ENCODE results near the gene PHAF1.

Gene PHAF1

GRCh38 chr16:67148656-67149275 is 39.0 kb downstream of the PHAF1 start:
- no peak for DNase-seq

- DNase-seq = no peak
These were observed 39.7 kb downstream of the PHAF1 start for GRCh38 chr16:67149276-67150046.

- DNase-seq = no peak
These were observed 40.5 kb downstream of the PHAF1 start for GRCh38 chr16:67150047-67150832.

GRCh38 chr16:67150833-67151396 is 41.2 kb downstream of the PHAF1 start, which contains the start of gene B3GNT9:
TSS of gene B3GNT9 (minus strand) at chr16:67150998. CDS start at chr16:67150485, 513 bp downstream.
- DNase-seq = peak; percentile 56

GRCh38 chr16:67151431-67152097 is 41.8 kb downstream of the PHAF1 start:
- no peak for DNase-seq

GRCh38 chr16:67154578-67155294 is 45.0 kb downstream of the PHAF1 start:
- DNase-seq = no peak

GRCh38 chr16:67155295-67156142 is 45.8 kb downstream of the PHAF1 start:
- peak; percentile 15 for DNase-seq

- no peak for DNase-seq
These were observed 46.6 kb downstream of the PHAF1 start for GRCh38 chr16:67156143-67156844.

GRCh38 chr16:67157106-67157748 is 47.5 kb downstream of the PHAF1 start:
- no peak for DNase-seq

- peak; percentile 22 for DNase-seq
These were observed 48.3 kb downstream of the PHAF1 start for GRCh38 chr16:67157892-67158635.

GRCh38 chr16:67158637-67159600 is 49.2 kb downstream of the PHAF1 start:
- no peak for DNase-seq

- DNase-seq = no peak
These were observed 51.9 kb downstream of the PHAF1 start for GRCh38 chr16:67161595-67162058.

GRCh38 chr16:67162506-67163163 is 52.9 kb downstream of the PHAF1 start:
- no peak for DNase-seq

- no peak for DNase-seq
These were observed 53.6 kb downstream of the PHAF1 start for GRCh38 chr16:67163164-67163998.

GRCh38 chr16:67163999-67164558 is 54.3 kb downstream of the PHAF1 start:
- DNase-seq = no peak

GRCh38 chr16:67164599-67165061 is 54.9 kb downstream of the PHAF1 start, which contains the start of gene HSF4:
TSS of gene HSF4 (plus strand) at chr16:67164745. CDS start at chr16:67164812, 67 bp downstream.
- DNase-seq = no peak
